Panc1 (cell line): ENCODE measurements around the gene MEAK7. TPM values are rescaled to one million over a fixed set of nuclear protein-coding genes. Genes with fewer than 3 reads are reported as not detected.

Experiments used
- ATAC-seq: fragments of 200-7000 bp; cut with Tn5 transposase; 2 replicates; pipeline ENCODE4 v1.9.1; 2020; ENCODE audit warnings: mild to moderate bottlenecking, moderate library complexity
- BruUV-seq: library from RNA; stranded (reverse); fragments of 400-500 nt; replicated peaks from 2 replicates; lab custom pipeline; 2021; lab: Mats Ljungman, UMichigan
- CTCF ChIA-PET: fragments of 300-600 bp; sonication (Branson Sonifier 250); formaldehyde crosslinking; loops from one replicate; lab custom pipeline; 2022; ENCODE audit warnings: antibody characterized with exemption; lab: Charles Lee
- POLR2A ChIA-PET: fragments of 300-600 bp; sonication (Branson Sonifier 250); formaldehyde crosslinking; loops from one replicate; lab custom pipeline; 2022; ENCODE audit warnings: antibody characterized with exemption; lab: Charles Lee
- DNase-seq: peaks from one replicate; pipeline ENCODE4 v3.0.0-alpha.2; 2010; ENCODE audit warnings: low read depth, low spot score
- H3K27ac ChIP-seq: 2 replicates; pipeline ENCODE4 v1.5.1; 2011; ENCODE audit warnings: mild to moderate bottlenecking, low read length, inconsistent platforms
- H3K27me3 ChIP-seq: fragments of 200-500 bp; sonication (Bioruptor generic); 2 replicates; pipeline ENCODE4 v1.6.0; 2014; ENCODE audit warnings: low read length, inconsistent platforms; ENCODE audit not compliant: control insufficient read depth, insufficient read depth
- H3K36me3 ChIP-seq: fragments of 200-500 bp; sonication (Bioruptor generic); 2 replicates; pipeline ENCODE4 v1.5.1; 2014; ENCODE audit warnings: inconsistent platforms, mild to moderate bottlenecking, low read length, moderate library complexity; ENCODE audit not compliant: control insufficient read depth, insufficient read depth
- H3K4me1 ChIP-seq: 2 replicates; pipeline ENCODE4 v1.5.1; 2011; ENCODE audit warnings: inconsistent platforms, mild to moderate bottlenecking, low read length, moderate library complexity; ENCODE audit not compliant: control insufficient read depth, insufficient read depth
- H3K4me3 ChIP-seq, 2 experiments: 2 replicates each; pipeline ENCODE4 v1.5.1; 2011 to 2012; ENCODE audit warnings: low read depth in 2 of 2, low read length in 2 of 2, mild to moderate bottlenecking in 2 of 2, inconsistent platforms in 1 of 2, moderate library complexity in 1 of 2
- H3K9me3 ChIP-seq: fragments of 200-500 bp; sonication (Bioruptor generic); 2 replicates; pipeline ENCODE4 v1.5.1; 2014; ENCODE audit warnings: low read depth, mild to moderate bottlenecking, inconsistent platforms, low read length, moderate library complexity; ENCODE audit not compliant: control insufficient read depth, insufficient read depth
- CTCF ChIP-seq: fragments of 450-650 bp; IDR thresholded peaks from 2 replicates; pipeline ENCODE4 v1.5.1; 2017; ENCODE audit warnings: mild to moderate bottlenecking
- POLR2AphosphoS5 ChIP-seq: IDR thresholded peaks from 2 replicates; pipeline ENCODE4 v1.6.1; 2012; ENCODE audit warnings: mild to moderate bottlenecking, low read depth, low read length, moderate library complexity
- REST ChIP-seq, 2 experiments: IDR thresholded peaks; 2 replicates each; pipeline ENCODE4 v1.6.1; 2011 to 2012; ENCODE audit warnings: low read depth in 2 of 2, control low read depth in 1 of 2, low read length in 1 of 2, mild to moderate bottlenecking in 1 of 2, moderate library complexity in 1 of 2; ENCODE audit not compliant: insufficient read depth in 1 of 2
- SIN3A ChIP-seq: IDR thresholded peaks from 2 replicates; pipeline ENCODE4 v1.6.1; 2012; ENCODE audit warnings: low read depth, mild to moderate bottlenecking, low read length, moderate library complexity, borderline replicate concordance; ENCODE audit not compliant: insufficient read depth
- TCF7L2 ChIP-seq: IDR thresholded peaks from 2 replicates; pipeline ENCODE4 v1.6.1; 2011; ENCODE audit warnings: mild to moderate bottlenecking, low read depth, low read length, inconsistent platforms
- in situ Hi-C: cut with HindIII; loops from 2 replicates; pipeline ENCODE4 v1.10.0; 2016; ENCODE audit warnings: low sequenced_read_pairs, low pct_unique_long_range_greater_than_20kb
- intact Hi-C: fragments of 100-400 bp; cut with micrococcal nuclease; formaldehyde crosslinking; loops from one replicate; pipeline ENCODE4 v1.10.0; 2022; ENCODE audit not compliant: unreplicated experiment
- total RNA-seq: library from RNA; stranded (reverse); gene quantifications from one replicate; pipeline ENCODE4 v1.2.1, GENCODE V29; 2021; ENCODE audit not compliant: unreplicated experiment

The MEAK7 gene
- total RNA-seq, 1 experiment from 2014 or later = 17.2 TPM

GRCh38 chr16:84477661-84478060 is 26.8 kb downstream of the MEAK7 start:
- Histone ChIP-seq H3K27me3 (no peaks in the 10 kb centered on the region), H3K9me3 (no peaks in the 10 kb centered on the region), H3K4me3 (no peak overlapping the region), H3K36me3 (no peaks in the 10 kb centered on the region), H3K27ac (no peak overlapping the region), H3K4me1 (no peaks in the 10 kb centered on the region)
- in situ Hi-C loops = no loop called here
- DNase-seq (no peak), ATAC-seq (no peak)
- CTCF ChIA-PET = interaction anchor here (0.5 kb wide), 1 partner anchor 58 kb away, joined by 3 read pairs; no protein-coding TSS in a partner anchor
- TF ChIP-seq REST (IDR thresholded peaks at IDR 0.05; ENCODE audit: insufficient read depth in 1 of 2, low read depth in 2 of 2, low read length in 1 of 2) = no peak
- TF ChIP-seq CTCF = no peak
- no peak for TF ChIP-seq SIN3A
- no peak for TF ChIP-seq POLR2AphosphoS5
- no peak for TF ChIP-seq TCF7L2
- POLR2A ChIA-PET = no interaction called here
- BruUV-seq = no TSS peak
- intact Hi-C loops = no loop called here

- Histone ChIP-seq H3K4me1 (no peaks in the 10 kb centered on the region), H3K27ac (no peak overlapping the region), H3K9me3 (no peaks in the 10 kb centered on the region), H3K4me3 (no peak overlapping the region), H3K36me3 (no peaks in the 10 kb centered on the region), H3K27me3 (no peaks in the 10 kb centered on the region)
- in situ Hi-C loops = no loop called here
- no peak for DNase-seq
- intact Hi-C loops = no loop called here
- POLR2A ChIA-PET = no interaction called here
- no TSS peak for BruUV-seq
- no peak for ATAC-seq
- TF ChIP-seq POLR2AphosphoS5 (no peak), SIN3A (no peak), CTCF (no peak), TCF7L2 (no peak), REST (IDR thresholded peaks at IDR 0.05; ENCODE audit: insufficient read depth in 1 of 2, low read depth in 2 of 2, low read length in 1 of 2) (no peak)
- CTCF ChIA-PET = no interaction called here
These were observed 28.1 kb downstream of the MEAK7 start for GRCh38 chr16:84476401-84476800.
